ENCODE data around the gene SLC35B3. TPM values are rescaled to one million over a fixed set of nuclear protein-coding genes. Genes with fewer than 3 reads are reported as not detected.
A peak's percentile ranks its signal among the peaks of the same experiment; 100 is the strongest.

Gene SLC35B3
- total and polyA plus RNA-seq, 2 of the 8 experiments (the other 6 are each of a cell fraction or from before 2014, with no cell fraction given): 5.5 to 9.8 TPM

DNA sequence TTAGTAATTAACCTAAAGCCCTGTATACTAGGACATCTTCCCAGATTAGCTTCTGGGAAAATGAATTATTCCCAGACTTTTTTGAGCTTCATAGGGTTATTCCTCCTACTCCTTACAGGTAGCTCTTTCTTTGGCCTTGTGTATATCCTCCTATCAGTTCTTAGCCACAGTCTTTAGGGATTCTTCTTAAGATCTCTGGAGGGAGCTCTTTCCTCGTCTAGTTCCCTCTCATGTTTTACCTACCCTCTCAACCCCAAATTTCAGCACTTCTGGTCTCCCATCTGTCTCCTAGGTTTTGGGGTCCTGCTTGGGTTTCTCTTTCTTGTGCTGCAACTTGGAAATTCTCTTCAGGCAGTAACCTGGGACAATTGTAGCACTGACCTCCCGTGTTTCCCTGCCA is 46.4 kb upstream of the SLC35B3 start:
- no peaks in the 10 kb centered on the region for H3K79me2 ChIP-seq (ENCODE audit: control insufficient read depth in 1 of 2, insufficient read depth in 2 of 2, low read length in 2 of 2)
- H3K9me3 ChIP-seq (ENCODE audit: insufficient read depth in 2 of 2, low read depth in 1 of 2, low read length in 1 of 2): no peaks in the 10 kb centered on the region
- H4K91ac ChIP-seq (replicated peaks; ENCODE audit: insufficient read length, low read length): no peak overlapping the region
- H3K23ac ChIP-seq (ENCODE audit: insufficient read length): no peak overlapping the region
- no peak overlapping the region for H3K4me3 ChIP-seq (ENCODE audit: extremely low read depth in 1 of 4, insufficient read depth in 2 of 4, low read depth in 3 of 4, low read length in 4 of 4)
- no peak overlapping the region for H2BK12ac ChIP-seq (ENCODE audit: low read depth, low read length)
- H2BK15ac ChIP-seq (ENCODE audit: low read length): no peak overlapping the region
- H3K36me3 ChIP-seq (ENCODE audit: control insufficient read depth in 2 of 4, insufficient read depth in 4 of 4, low read length in 3 of 4): no peaks in the 10 kb centered on the region
- H3K4me2 ChIP-seq (ENCODE audit: insufficient read depth in 1 of 2, low read depth in 2 of 2, low read length in 2 of 2): no peak overlapping the region
- H3K27ac ChIP-seq (ENCODE audit: low read depth, low read length): no peak overlapping the region
- WGBS, 2 experiments (ENCODE audit: extremely low coverage in 1 of 2, insufficient coverage in 1 of 2, insufficient read length in 1 of 2, insufficient replicate concordance in 2 of 2, low coverage in 1 of 2, low lambda C conversion rate in 2 of 2, missing lambda C conversion rate in 1 of 2): 0% methylated on average over 2 of the region's 2 CpGs; no CpG with 5 or more reads in 1 of the 2 experiments
- POLR2A ChIA-PET (ENCODE audit: partially characterized antibody): no interaction called here
- H3K79me1 ChIP-seq (ENCODE audit: low read depth, low read length): no peaks in the 10 kb centered on the region
- no peak overlapping the region for H4K5ac ChIP-seq (ENCODE audit: insufficient read length, low read depth, low read length)
- H2AK5ac ChIP-seq (ENCODE audit: low read depth, low read length): no peak overlapping the region
- H4K20me1 ChIP-seq (replicated peaks in 1 of 2; ENCODE audit: control insufficient read depth in 1 of 2, insufficient read depth in 2 of 2, low read length in 2 of 2): no peaks in the 10 kb centered on the region
- H2BK5ac ChIP-seq (ENCODE audit: low read depth, low read length): no peak overlapping the region
- H2BK20ac ChIP-seq (ENCODE audit: low read length): no peak overlapping the region
- H3K9ac ChIP-seq (replicated peaks in 1 of 4; ENCODE audit: extremely low read depth in 1 of 4, low read depth in 3 of 4, low read length in 3 of 4): no peak overlapping the region
- H3K4ac ChIP-seq (replicated peaks; ENCODE audit: insufficient read length, low read depth, low read length): no peak overlapping the region
- no peak overlapping the region for H3K14ac ChIP-seq (ENCODE audit: insufficient read length)
- CTCF ChIA-PET (ENCODE audit: partially characterized antibody): interaction anchor here (0.5 to 2.3 kb wide), 26 partner anchors 9 to 1155 kb away, joined by 3 to 11 read pairs (median 3); no protein-coding TSS in a partner anchor
- H2BK120ac ChIP-seq (replicated peaks; ENCODE audit: low read depth, low read length): no peak overlapping the region
- H3K56ac ChIP-seq (replicated peaks; ENCODE audit: insufficient read length, low read depth, low read length): no peak overlapping the region
- TF ChIP-seq, protein P1, sequence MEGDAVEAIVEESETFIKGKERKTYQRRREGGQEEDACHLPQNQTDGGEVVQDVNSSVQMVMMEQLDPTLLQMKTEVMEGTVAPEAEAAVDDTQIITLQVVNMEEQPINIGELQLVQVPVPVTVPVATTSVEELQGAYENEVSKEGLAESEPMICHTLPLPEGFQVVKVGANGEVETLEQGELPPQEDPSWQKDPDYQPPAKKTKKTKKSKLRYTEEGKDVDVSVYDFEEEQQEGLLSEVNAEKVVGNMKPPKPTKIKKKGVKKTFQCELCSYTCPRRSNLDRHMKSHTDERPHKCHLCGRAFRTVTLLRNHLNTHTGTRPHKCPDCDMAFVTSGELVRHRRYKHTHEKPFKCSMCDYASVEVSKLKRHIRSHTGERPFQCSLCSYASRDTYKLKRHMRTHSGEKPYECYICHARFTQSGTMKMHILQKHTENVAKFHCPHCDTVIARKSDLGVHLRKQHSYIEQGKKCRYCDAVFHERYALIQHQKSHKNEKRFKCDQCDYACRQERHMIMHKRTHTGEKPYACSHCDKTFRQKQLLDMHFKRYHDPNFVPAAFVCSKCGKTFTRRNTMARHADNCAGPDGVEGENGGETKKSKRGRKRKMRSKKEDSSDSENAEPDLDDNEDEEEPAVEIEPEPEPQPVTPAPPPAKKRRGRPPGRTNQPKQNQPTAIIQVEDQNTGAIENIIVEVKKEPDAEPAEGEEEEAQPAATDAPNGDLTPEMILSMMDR (IDR thresholded peaks at IDR 0.05; ENCODE audit: control extremely low read depth in 1 of 3, insufficient read depth in 1 of 3, low read depth in 1 of 3, low read length in 3 of 3): peak in 2 of 3 experiments; percentile 47 to 63; a peak in 2 of 4 replicates
- TF ChIP-seq BCL11A (IDR thresholded peaks at IDR 0.05; ENCODE audit: low read depth in 2 of 2, low read length in 2 of 2) (no peak), RAD21 (IDR thresholded peaks at IDR 0.05 in 1 of 2, conservative IDR thresholded peaks at IDR 0.05 in 1 of 2; ENCODE audit: low read depth in 2 of 2, low read length in 2 of 2) (peak; percentile 62 to 72)
- H4K8ac ChIP-seq (ENCODE audit: extremely low read depth, insufficient read depth, low read length): no peak overlapping the region
- no peaks in the 10 kb centered on the region for H3K23me2 ChIP-seq (ENCODE audit: low read depth, low read length)
- H3K18ac ChIP-seq (ENCODE audit: extremely low read depth, low read length): no peak overlapping the region
- H2AFZ ChIP-seq (ENCODE audit: low read length): no peak overlapping the region
- DNase-seq (ENCODE audit: low read depth in 1 of 2, low spot score in 2 of 2) (no peak), FAIRE-seq (peak; percentile 24)
- no peaks in the 10 kb centered on the region for H3K27me3 ChIP-seq (replicated peaks in 1 of 4; ENCODE audit: control insufficient read depth in 3 of 4, extremely low read depth in 1 of 4, insufficient read depth in 3 of 4, low read length in 3 of 4)
- no peaks in the 10 kb centered on the region for H3K4me1 ChIP-seq (replicated peaks in 1 of 4; ENCODE audit: control insufficient read depth in 3 of 4, insufficient read depth in 4 of 4, low read length in 3 of 4)

All from H1 (cell line).